ENCODE measurements around the gene HSPE1. TPM values are rescaled to one million over a fixed set of nuclear protein-coding genes. Genes with fewer than 3 reads are reported as not detected.
"Not testable (repeated sequence)": the region's sequence is repeated elsewhere in the genome, so short reads cannot be mapped to it uniquely, and the experiment has no call there.

The HSPE1 gene
- polyA plus RNA-seq, 3 donors = 211 to 309 (median 242) TPM

- no peak for DNase-seq
These were observed 43.0 kb downstream of the HSPE1 start for GRCh38 chr2:197543206-197543605.

DNA sequence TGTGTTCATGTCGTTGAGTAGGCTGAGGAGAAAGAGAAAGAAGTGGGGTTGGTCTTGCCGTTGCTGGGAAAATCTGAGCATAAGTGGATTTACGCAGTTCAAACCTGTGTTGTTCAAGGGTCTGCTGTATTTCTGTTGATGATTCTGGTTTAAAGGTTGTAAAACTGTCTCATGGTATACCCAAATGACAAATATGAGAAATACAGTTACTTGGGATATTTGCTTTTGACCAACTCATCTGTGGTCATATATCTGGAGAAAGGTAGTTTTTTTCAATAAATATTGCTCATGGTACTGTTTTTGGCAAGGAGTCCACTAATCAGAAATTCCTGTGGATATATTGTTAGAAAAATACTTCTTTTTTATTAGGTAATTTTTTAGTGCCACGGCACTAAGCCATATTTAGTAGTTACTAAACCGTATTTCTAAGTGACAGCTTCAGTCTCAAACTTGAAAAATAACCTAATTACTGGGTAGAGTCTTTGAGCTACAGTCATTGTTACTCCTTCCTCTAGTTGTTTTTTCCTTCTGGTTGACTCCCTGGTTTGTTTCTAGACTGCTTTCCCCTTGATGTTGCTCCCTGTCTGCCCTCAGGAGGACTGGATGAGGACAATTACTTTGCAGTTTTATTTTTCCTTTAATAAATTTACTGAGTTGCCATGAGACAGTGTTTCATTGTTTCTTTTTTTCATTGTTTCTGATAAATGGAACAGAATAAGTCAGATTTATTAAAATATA is 47.2 kb downstream of the HSPE1 start:
- no peak for DNase-seq

- no peak for DNase-seq
These were observed 48.4 kb downstream of the HSPE1 start for GRCh38 chr2:197548582-197548981.

DNA sequence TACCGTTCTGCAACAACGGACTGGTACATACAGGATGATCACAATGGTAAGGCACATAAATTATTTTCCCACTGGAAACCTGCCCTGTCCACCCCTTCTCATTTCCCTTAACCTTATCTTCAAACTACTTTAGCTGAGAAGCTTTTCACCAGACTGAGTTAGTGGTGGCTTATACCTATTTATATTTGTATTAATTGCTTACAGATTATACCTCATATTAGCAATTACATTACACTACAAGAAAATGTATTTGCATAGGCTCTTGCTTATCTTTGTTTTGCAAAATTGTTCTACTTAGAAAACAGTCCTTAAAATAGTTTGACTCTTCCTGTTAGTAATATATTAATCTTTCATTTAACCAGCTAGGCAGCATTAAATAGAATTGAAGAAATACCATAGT is 51.1 kb downstream of the HSPE1 start:
- not testable (repeated sequence) for DNase-seq

Other genes with a start within 250 kb of the HSPE1 start
- 10 to 100 TPM in 2 of 3 donors, 1 to 10 TPM in 1; 8.8 to 13.3 (median 12.6) TPM for gene ANKRD44, start 189.6 kb upstream of the HSPE1 start, polyA plus RNA-seq (ENCODE audit: insufficient read length in 3 of 3)
- gene SF3B1, start 65.4 kb upstream of the HSPE1 start, polyA plus RNA-seq (ENCODE audit: insufficient read length in 3 of 3) = 100 to 1,000 TPM; 500 to 564 (median 520) TPM
- gene COQ10B, start 46.8 kb upstream of the HSPE1 start, polyA plus RNA-seq (ENCODE audit: insufficient read length in 3 of 3) = 10 to 100 TPM; 11.4 to 15.5 (median 13.0) TPM
- 100 to 1,000 TPM; 575 to 646 (median 605) TPM for gene HSPD1, start 539 bp upstream of the HSPE1 start, polyA plus RNA-seq (ENCODE audit: insufficient read length in 3 of 3)
- gene MOB4, start 15.7 kb downstream of the HSPE1 start, polyA plus RNA-seq (ENCODE audit: insufficient read length in 3 of 3) = 10 to 100 TPM; 37.9 to 46.9 (median 38.1) TPM
- 10 to 100 TPM; 14.5 to 18.3 (median 16.3) TPM for gene RFTN2, start 175.2 kb downstream of the HSPE1 start, polyA plus RNA-seq (ENCODE audit: insufficient read length in 3 of 3)
- gene MARS2, start 205.0 kb downstream of the HSPE1 start, polyA plus RNA-seq (ENCODE audit: insufficient read length in 3 of 3) = 1 to 10 TPM; 7.6 to 8.7 (median 8.2) TPM

All from renal pelvis (tissue), 4 donors.